ENCODE measurements around the gene SCFD2.
A peak's percentile ranks its signal among the peaks of the same experiment; 100 is the strongest.

The SCFD2 gene

DNA sequence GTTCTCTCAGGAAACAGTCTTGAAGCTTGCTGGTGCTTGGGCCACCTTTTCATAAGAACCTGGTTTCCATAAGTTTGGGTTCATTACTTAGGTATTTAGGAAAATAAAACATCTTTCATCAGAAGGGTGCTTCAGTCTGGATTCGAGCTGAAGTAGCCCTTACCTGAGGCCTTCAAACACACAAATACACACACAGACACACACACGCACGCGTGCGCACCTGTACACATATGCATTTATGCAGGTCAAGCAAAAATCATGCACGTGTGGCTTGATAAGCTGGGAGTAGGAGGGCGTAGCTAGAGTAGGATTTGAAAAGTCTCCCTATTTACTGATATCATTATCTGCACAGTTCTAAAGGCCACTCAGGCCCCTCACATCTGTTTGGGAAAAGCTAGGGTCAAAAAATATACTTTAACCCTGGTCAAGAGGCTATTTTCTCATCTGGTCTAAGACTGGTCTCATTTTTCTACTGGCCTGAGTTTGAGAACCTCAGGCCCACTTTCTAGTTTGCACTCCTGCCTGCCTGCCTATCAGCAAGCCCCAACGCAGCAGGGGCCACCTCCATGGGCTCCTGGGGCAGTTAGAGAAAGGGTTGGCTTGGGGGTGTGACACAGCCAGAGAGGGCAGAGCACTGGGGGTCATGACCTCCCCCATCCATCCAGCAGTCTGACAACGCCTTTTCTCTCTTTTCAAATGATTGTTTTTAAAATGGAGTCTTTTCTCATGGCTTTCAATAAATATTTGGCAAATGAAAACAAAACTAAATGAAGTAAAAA, 439.5 kb downstream of the SCFD2 start:
- DNase-seq (ENCODE audit: low read depth in 2 of 2) = no peak

DNA sequence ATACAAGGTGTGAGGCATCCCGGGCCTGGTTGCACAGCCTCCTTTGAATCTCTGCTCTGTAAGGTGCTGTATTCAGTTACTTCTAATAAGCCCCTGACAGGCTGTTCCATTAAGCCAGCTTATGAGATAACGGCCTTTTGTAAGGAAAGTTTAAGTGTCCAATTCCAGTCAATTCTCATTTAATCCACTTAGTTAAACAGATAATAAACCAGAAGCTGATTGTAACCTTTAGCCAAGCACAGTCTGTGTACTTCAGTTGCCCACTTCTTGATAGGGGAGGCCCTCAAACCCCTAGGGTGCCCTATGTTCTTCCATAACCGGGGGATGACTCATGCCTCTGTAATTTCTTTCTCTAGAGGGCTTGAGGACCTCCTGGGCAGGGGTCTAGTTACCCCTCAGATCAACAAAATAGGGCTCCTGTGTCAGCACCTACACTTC, 440.3 kb downstream of the SCFD2 start:
- no peak for DNase-seq (ENCODE audit: low read depth in 2 of 2)

DNA sequence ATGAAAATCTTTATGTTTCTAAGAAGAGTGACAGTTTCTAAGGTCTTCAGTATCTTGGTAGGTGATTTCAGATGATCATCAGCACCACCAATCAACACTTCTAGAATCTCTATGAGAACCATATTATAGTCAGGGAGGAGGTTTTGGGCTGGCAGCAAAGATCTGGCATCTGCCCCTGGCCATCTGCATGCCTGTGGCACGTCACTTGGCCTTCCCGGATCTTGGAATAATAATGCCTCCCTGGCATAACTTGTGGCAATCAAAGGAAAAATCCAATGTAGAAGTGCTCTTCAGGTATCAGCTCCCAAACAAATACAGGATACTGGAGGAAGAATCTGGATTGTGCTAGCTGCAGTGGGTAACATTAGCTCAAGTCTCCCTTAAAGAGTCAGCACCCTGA, 446.4 kb downstream of the SCFD2 start:
- DNase-seq (ENCODE audit: low read depth in 2 of 2) = no peak

GRCh38 chr4:52917817-52918216, 448.0 kb downstream of the SCFD2 start:
- DNase-seq (ENCODE audit: low read depth in 2 of 2) = no peak

DNA sequence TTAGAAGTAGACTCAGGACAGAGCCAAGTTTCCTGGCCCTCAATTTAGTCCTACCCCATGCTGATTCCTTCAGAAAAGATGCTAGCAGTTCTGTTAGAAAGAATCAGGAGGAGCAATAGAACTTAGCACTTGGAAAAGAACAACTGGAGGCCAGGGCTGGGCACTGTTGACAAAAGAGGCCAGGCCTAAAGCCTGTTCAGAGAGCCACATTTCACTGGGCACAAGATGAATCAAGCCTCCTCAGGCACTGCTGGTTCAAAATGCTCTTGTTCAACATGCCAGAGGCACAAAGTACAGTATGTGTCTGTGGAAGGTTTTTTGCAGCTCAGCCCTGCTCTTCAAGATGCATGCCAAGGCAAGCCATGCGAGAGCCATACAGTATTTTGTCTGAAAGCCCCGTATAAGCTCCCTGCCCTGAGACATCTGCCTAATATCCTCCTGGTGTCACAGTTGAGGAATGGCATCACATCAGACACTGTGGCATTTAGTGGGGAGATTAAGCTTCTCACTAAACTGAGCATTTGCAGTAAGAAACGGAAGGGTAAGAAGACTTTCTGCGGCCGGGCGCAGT, 450.0 kb downstream of the SCFD2 start:
- DNase-seq (ENCODE audit: low read depth in 2 of 2) = no peak

GRCh38 chr4:52915191-52915590, 450.7 kb downstream of the SCFD2 start:
- DNase-seq (ENCODE audit: low read depth in 2 of 2) = no peak

DNA sequence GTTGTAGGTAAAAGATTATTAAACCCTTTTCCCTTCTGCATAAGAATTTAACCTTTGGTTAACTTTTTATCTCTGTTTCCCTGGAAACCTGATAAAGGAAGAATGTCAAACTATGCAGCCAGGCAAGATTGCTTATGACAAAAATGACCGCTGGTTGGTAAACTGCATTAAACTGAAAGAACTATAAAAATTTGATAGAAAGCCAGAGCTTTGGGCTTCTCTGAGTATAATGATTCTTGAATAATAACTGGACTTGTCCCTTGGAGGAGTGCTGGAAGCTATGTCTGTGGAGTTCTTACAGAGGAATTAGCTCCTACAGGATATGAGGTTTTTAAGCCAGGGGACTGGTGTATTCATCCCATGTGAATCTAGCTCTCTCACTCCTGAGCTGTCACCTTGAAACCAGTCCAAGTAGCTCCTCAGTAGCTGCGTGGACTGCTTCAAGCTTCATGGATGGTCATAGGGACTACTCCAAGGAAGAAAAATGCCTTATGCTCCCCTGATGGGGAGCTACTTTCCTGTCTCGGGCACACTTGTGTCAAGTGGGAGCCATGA, 451.7 kb downstream of the SCFD2 start:
- no peak for DNase-seq (ENCODE audit: low read depth in 2 of 2)

DNA sequence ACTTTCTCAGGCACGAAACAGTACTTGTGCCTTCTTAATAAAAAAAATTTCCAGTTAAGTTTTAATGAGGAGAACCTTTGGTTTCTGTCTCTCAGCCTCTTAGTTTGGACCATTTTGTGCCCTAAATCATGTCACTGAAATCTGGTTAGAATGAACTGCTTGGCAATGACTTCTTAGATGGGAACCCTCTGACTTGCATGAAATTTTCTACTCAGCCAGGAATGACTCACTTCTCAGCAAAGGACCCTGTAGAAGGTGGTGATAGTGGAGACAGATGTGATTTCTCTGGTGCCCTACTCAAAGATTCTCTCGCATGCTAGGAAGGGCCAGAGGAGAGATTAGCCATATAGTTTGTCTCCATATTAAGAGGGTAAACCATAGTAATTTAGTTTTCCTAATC, 453.3 kb downstream of the SCFD2 start:
- DNase-seq (ENCODE audit: low read depth in 2 of 2) = no peak

DNA sequence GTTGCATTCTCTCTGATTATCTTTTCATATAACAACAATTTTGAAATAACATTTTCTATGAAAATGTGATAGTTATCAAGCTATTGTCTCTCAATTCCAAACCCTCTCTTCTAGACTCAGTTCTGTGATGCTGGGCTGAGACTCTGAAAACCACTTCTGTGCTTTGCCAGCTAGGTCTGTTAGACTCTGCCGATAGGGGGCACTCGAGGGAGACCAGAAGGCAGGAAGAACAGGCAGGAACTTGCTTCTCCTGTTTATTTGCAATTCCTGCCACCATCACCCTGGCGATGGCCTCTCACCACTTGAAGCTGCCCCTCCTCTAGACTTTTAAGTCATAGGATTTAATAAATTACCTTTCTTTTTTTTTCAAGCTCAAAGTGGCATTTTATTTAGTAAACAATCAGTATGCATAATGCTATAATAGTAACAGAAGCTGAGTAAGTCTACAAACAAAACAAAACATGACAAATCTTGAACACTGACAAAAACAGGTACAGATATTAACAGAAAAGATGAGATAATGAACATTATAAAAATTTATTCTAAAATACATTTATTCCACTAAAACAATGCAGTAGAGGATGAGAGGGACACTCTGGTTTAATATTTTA, 454.1 kb downstream of the SCFD2 start:
- DNase-seq (ENCODE audit: low read depth in 2 of 2) = peak; percentile 11 to 34

DNA sequence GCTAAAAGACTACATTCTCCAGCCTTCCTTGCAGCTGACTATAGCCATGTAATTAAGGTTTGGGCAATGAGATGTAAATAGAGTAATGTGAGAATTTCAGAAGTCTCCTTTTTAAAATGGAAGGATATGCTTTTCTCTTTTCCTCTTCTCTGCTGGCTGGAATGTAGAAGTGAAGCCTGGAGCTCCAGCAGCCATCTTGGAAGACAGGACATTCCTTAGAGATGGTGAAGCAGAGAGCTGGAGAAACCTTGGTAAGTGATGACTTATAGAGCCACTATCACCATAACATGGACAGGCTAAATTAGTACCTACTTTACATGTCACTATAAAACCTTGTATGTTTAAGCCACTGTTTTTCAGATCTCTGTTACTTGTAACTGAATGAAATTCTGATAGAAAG, 455.7 kb downstream of the SCFD2 start:
- DNase-seq (ENCODE audit: low read depth in 2 of 2) = no peak

DNA sequence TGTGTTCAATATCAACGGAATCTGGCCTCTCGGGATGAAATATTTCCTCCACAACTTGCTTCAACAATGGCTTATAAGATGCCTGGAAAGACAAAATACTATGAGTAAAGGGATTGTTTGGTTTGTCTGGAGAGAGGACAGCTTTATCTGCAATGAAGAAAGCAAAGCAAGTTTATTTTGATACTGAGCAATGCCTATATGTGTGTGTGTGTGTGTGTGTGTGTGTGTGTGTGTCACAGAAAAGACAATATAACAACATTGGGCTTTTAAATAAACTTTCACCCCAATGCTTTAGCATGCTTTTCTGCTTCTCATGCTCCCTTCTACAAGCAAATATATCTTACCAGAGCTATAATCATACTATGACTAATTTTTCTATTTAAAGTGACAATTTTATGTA, 458.4 kb downstream of the SCFD2 start:
- no peak for DNase-seq (ENCODE audit: low read depth in 2 of 2)

DNA sequence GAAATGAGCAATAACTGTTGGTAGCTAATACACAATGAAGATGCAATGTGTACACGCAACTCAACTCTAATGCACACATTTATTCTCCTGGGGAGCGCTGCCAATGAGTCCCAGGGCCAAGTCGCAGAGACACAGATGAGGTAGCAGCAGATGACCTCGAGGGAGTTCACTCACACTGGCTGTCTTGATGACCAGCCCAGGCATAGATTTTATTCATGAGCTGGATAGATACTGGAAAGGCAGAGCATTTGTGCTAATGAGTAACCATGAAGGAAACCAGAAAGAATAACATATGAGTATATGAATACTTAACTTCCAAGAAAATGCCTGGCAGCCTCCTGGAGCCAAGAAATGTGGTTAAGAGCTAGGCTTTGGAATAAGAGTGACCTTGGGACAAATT, 461.4 kb downstream of the SCFD2 start:
- DNase-seq (ENCODE audit: low read depth in 2 of 2) = no peak

- DNase-seq (ENCODE audit: low read depth in 2 of 2) = no peak
These were observed 462.6 kb downstream of the SCFD2 start for GRCh38 chr4:52903273-52903672.

DNA sequence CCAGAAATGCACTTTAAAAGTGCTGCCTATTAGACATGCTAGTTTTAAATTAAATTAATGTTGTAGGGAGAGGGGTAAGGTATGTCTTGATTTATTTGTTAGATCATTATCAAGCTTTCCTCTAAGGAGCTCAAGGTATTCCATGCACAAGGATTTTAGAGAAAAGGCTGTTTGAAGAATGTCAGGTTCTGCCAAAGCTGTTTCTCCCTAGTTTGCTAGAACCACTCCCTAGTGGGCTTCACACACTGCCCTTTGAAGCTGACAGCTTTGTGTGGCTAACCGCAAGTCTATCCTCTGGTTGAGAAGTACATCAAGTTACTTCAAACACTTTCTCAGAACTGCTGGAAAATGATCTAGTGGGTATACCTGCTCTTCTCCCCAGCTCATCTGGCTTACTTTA, 471.4 kb downstream of the SCFD2 start:
- DNase-seq (ENCODE audit: low read depth in 2 of 2) = no peak

DNA sequence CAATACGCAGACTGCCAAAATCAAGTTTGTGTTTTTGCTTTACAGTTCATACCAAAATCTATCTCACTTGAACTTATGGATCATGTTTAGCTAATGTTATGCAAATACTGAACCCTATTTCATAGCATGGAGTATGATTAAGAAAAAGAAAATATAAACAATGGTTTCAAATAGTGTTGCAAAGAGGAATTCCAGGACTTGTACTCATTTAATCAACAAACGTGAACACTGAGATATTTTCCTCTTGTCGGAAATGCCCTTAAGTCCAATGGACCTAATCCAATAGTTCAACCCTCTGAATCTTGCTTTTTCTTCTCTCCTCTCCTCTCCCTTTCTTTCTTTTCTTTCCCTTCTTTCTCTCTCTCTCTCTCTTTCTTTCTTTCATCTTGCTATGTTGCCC, 473.0 kb downstream of the SCFD2 start:
- DNase-seq (ENCODE audit: low read depth in 2 of 2) = no peak

DNA sequence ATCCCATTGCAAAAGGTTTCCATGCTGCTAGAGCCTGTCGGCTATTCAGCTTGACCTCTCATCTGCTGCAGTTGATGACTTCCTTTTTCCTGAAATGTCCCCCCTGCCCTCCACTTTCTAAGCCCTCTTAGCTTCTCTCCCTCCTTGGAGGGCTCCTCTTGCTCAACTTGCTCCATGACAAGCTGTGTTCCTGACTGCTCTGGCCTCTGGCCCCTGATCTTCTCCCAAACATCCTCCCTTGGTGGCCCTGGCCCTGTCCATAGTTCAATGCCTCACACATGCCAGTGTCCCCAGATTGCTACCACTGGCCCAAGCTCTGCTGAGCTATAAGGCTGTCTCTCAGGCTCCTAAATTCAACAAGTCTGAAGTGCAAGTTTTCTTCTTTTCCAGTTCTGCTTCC, 474.1 kb downstream of the SCFD2 start:
- no peak for DNase-seq (ENCODE audit: low read depth in 2 of 2)

DNA sequence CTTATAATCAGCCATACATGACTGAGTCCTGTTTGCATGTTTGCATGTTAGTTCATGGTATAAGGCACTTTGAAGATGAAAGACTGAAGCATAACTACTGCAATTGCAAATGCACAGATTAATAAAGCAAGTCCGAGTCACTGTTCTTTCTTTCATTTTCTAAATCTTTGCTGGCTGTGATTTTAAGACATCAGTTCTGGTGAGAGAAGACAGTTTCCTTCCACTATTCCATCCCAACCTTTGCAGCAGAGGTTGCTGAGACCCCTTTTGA, 475.4 kb downstream of the SCFD2 start:
- no peak for DNase-seq (ENCODE audit: low read depth in 2 of 2)

- DNase-seq (ENCODE audit: low read depth in 2 of 2) = no peak
These were observed 475.9 kb downstream of the SCFD2 start for GRCh38 chr4:52889778-52890520.

- DNase-seq (ENCODE audit: low read depth in 2 of 2) = no peak
These were observed 476.5 kb downstream of the SCFD2 start for GRCh38 chr4:52889354-52889753.

GRCh38 chr4:52884994-52885393, 480.9 kb downstream of the SCFD2 start:
- no peak for DNase-seq (ENCODE audit: low read depth in 2 of 2)

DNA sequence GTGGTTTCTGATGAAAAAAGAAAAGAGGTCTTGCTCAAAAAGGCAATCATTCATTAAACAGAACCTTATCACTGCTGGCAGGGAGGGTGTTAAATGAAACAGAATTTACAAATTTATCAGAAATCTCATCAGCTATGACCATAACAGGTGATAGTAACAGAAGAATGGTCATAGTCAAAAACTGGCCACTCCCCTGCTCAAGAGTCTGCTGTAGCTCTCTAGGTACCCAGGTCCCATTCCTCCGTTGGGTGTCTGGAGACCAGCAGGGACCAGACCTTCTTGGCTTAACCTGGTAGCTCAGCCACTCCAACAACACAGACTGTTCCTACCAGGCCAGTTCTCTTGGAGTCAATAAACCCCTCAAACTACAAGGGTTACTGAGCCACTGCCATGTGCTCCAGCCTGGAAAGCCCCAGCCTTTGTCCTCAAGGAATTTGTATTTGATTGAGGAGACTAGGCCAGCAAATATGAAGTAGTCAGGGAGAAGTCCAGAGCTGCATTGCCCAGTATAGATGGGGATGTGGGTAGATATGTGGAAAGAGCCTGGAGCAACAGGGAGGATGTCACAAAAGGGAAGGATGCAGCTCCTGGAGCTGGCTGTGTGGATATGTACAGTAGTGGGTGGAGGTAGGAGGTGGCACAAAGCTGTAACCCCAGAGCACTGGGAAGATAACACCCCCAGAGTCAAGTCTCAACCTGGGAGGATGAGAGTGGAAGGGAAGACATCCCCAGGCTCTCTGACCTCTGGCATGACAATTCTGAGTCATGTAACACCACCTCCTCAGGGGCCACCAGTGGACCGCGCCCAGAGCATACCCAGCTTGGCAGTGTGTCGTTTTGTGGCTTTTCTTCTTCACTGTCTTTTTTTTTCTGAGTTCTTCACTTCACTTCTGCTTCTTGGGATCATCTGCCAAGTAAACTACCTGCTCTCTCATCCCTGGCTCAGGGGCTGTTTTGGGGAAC, 481.9 kb downstream of the SCFD2 start:
- no peak for DNase-seq (ENCODE audit: low read depth in 2 of 2)

Data from stimulated activated CD4-positive, alpha-beta T cell treated with anti-CD3 and anti-CD28 coated beads, Interleukin-1b, Interleukin-23, amount 100 ng/mL, for 1 hour (primary cell).